Large intestine (tissue), 12 donors: ENCODE data around the gene TMEM47. TPM values are rescaled to one million over a fixed set of nuclear protein-coding genes. Genes with fewer than 3 reads are reported as not detected.
A peak's percentile ranks its signal among the peaks of the same experiment; 100 is the strongest.

Experiments
- DNase-seq, 2 donors: peaks; one replicate each; pipeline versions ENCODE4 v3.0.0 to v3.0.0-alpha.2; 2013
- H3K27ac ChIP-seq: one replicate; pipeline ENCODE4 v1.5.1; 2013; ENCODE audit warnings: low read length
- H3K27me3 ChIP-seq: 2 replicates; pipeline ENCODE4 v1.6.1; 2013; ENCODE audit warnings: low read length; ENCODE audit not compliant: control insufficient read depth, insufficient read depth
- H3K36me3 ChIP-seq: 2 replicates; pipeline ENCODE4 v1.6.1; 2013; ENCODE audit warnings: low read length; ENCODE audit not compliant: control insufficient read depth, insufficient read depth
- H3K4me1 ChIP-seq: one replicate; pipeline ENCODE4 v1.6.1; 2013; ENCODE audit warnings: low read length; ENCODE audit not compliant: control insufficient read depth, insufficient read depth
- H3K4me3 ChIP-seq: one replicate; pipeline ENCODE4 v1.5.1; 2013; ENCODE audit warnings: low read length
- H3K9me3 ChIP-seq: one replicate; pipeline ENCODE4 v1.6.1; 2013; ENCODE audit warnings: mild to moderate bottlenecking, low read depth, low read length, moderate library complexity; ENCODE audit not compliant: control insufficient read depth
- WGBS: methylation state at CpG from one replicate; pipeline ENCODE4 v1.1.5; 2013; ENCODE audit warnings: low lambda C conversion rate; ENCODE audit not compliant: insufficient coverage; 5-methylcytosine and 5-hydroxymethylcytosine counted together
- long read RNA-seq, 11 donors: transcript quantifications; one replicate each; lab custom pipeline, GENCODE V29; 2026
- polyA plus RNA-seq: library from polyadenylated mRNA; unstranded; fragments of 120-200 nt; gene quantifications from one replicate; pipeline ENCODE4 v1.2.1, GENCODE V29; 2013

The TMEM47 gene
- 8.9 TPM for polyA plus RNA-seq
- long read RNA-seq, donor 1, full-length matches to known transcripts = 2 of 2 reads
- long read RNA-seq, donor 1, partial matches to known transcripts = 0 of 2 reads
- long read RNA-seq, donor 1, other reads (novel, unspliced or antisense) = 0 of 2 reads
- long read RNA-seq, donor 2, full-length matches to known transcripts = 1 of 1 reads
- long read RNA-seq, donor 2, partial matches to known transcripts = 0 of 1 reads
- long read RNA-seq, donor 2, other reads (novel, unspliced or antisense) = 0 of 1 reads
- long read RNA-seq, donor 3, full-length matches to known transcripts = 3 of 3 reads
- long read RNA-seq, donor 3, partial matches to known transcripts = 0 of 3 reads
- long read RNA-seq, donor 3, other reads (novel, unspliced or antisense) = 0 of 3 reads
- long read RNA-seq, donor 4 = 0 reads
- long read RNA-seq, donor 5, full-length matches to known transcripts = 2 of 2 reads
- long read RNA-seq, donor 5, partial matches to known transcripts = 0 of 2 reads
- long read RNA-seq, donor 5, other reads (novel, unspliced or antisense) = 0 of 2 reads
- long read RNA-seq, donor 6, full-length matches to known transcripts = 4 of 4 reads
- long read RNA-seq, donor 6, partial matches to known transcripts = 0 of 4 reads
- long read RNA-seq, donor 6, other reads (novel, unspliced or antisense) = 0 of 4 reads
- long read RNA-seq, donor 7, full-length matches to known transcripts = 1 of 1 reads
- long read RNA-seq, donor 7, partial matches to known transcripts = 0 of 1 reads
- long read RNA-seq, donor 7, other reads (novel, unspliced or antisense) = 0 of 1 reads
- long read RNA-seq, donor 8, full-length matches to known transcripts = 2 of 2 reads
- long read RNA-seq, donor 8, partial matches to known transcripts = 0 of 2 reads
- long read RNA-seq, donor 8, other reads (novel, unspliced or antisense) = 0 of 2 reads
- long read RNA-seq, donor 9, full-length matches to known transcripts = 1 of 1 reads
- long read RNA-seq, donor 9, partial matches to known transcripts = 0 of 1 reads
- long read RNA-seq, donor 9, other reads (novel, unspliced or antisense) = 0 of 1 reads
- long read RNA-seq, donor 10, full-length matches to known transcripts = 2 of 2 reads
- long read RNA-seq, donor 10, partial matches to known transcripts = 0 of 2 reads
- long read RNA-seq, donor 10, other reads (novel, unspliced or antisense) = 0 of 2 reads
- long read RNA-seq, donor 11, full-length matches to known transcripts = 1 of 1 reads
- long read RNA-seq, donor 11, partial matches to known transcripts = 0 of 1 reads
- long read RNA-seq, donor 11, other reads (novel, unspliced or antisense) = 0 of 1 reads

GRCh38 chrX:34656842-34657725 lies at the start of gene TMEM47:
TSS of gene TMEM47 (minus strand) at chrX:34657285. CDS start at chrX:34657029, 256 bp downstream.
- H3K36me3 ChIP-seq = no peaks in the 10 kb centered on the region
- H3K4me1 ChIP-seq = no peaks in the 10 kb centered on the region
- H3K27ac ChIP-seq = no peak within 1 kb of the TSS
- H3K9me3 ChIP-seq = no peaks in the 10 kb centered on the region
- H3K4me3 ChIP-seq = peak within 1 kb of the TSS; percentile 35
- peak; percentile 29 to 70 for DNase-seq
- no CpG with 5 or more reads among the region's 100 CpGs for WGBS
- peaks cover 28% of the 10 kb centered on the region for H3K27me3 ChIP-seq

- Histone ChIP-seq H3K36me3 (no peaks in the 10 kb centered on the region), H3K9me3 (no peaks in the 10 kb centered on the region), H3K27ac (no peak overlapping the region), H3K4me3 (no peak overlapping the region), H3K4me1 (no peaks in the 10 kb centered on the region), H3K27me3 (no peaks in the 10 kb centered on the region)
- WGBS = no CpG with 5 or more reads among the region's 2 CpGs
- no peak for DNase-seq
Measured at GRCh38 chrX:34687095-34687494, 30.0 kb upstream of the TMEM47 start.

- H3K27ac ChIP-seq = no peak overlapping the region
- H3K9me3 ChIP-seq = no peaks in the 10 kb centered on the region
- H3K4me1 ChIP-seq = no peaks in the 10 kb centered on the region
- DNase-seq = no peak
- WGBS = no CpG with 5 or more reads among the region's 1 CpG
- no peaks in the 10 kb centered on the region for H3K36me3 ChIP-seq
- H3K27me3 ChIP-seq = peaks cover 26% of the 10 kb centered on the region
- H3K4me3 ChIP-seq = no peak overlapping the region
Measured at GRCh38 chrX:34659575-34659974, 2.5 kb upstream of the TMEM47 start.

GRCh38 chrX:34658326-34658725 lies 1.2 kb upstream of the TMEM47 start:
- DNase-seq = no peak
- Histone ChIP-seq H3K9me3 (no peaks in the 10 kb centered on the region), H3K36me3 (no peaks in the 10 kb centered on the region), H3K4me1 (no peaks in the 10 kb centered on the region), H3K27me3 (peaks cover 28% of the 10 kb centered on the region), H3K4me3 (no peak overlapping the region), H3K27ac (no peak overlapping the region)
- WGBS = 100% methylated on average over 1 of the region's 4 CpGs

GRCh38 chrX:34657726-34658070 lies 613 bp upstream of the TMEM47 start:
- Histone ChIP-seq H3K9me3 (no peaks in the 10 kb centered on the region), H3K4me1 (no peaks in the 10 kb centered on the region), H3K36me3 (no peaks in the 10 kb centered on the region), H3K27me3 (peaks cover 28% of the 10 kb centered on the region), H3K27ac (no peak overlapping the region), H3K4me3 (peak overlapping the region; percentile 21)
- DNase-seq = no peak
- no CpG with 5 or more reads among the region's 13 CpGs for WGBS

GRCh38 chrX:34656467-34656841 lies 631 bp downstream of the TMEM47 start:
- H3K27me3 ChIP-seq = peaks cover 28% of the 10 kb centered on the region
- no peaks in the 10 kb centered on the region for H3K4me1 ChIP-seq
- H3K9me3 ChIP-seq = no peaks in the 10 kb centered on the region
- no peak for DNase-seq
- H3K27ac ChIP-seq = no peak overlapping the region
- no peaks in the 10 kb centered on the region for H3K36me3 ChIP-seq
- WGBS = no CpG with 5 or more reads among the region's 27 CpGs
- H3K4me3 ChIP-seq = peak overlapping the region; percentile 35

- peak in 1 of 2 donors; percentile 14 for DNase-seq
- Histone ChIP-seq H3K27me3 (peaks cover 28% of the 10 kb centered on the region), H3K36me3 (no peaks in the 10 kb centered on the region), H3K27ac (no peak overlapping the region), H3K4me3 (peak overlapping the region; percentile 35), H3K9me3 (no peaks in the 10 kb centered on the region), H3K4me1 (no peaks in the 10 kb centered on the region)
- WGBS = no CpG with 5 or more reads among the region's 25 CpGs
Measured at GRCh38 chrX:34655501-34656455, 1.3 kb downstream of the TMEM47 start.

- H3K9me3 ChIP-seq = no peaks in the 10 kb centered on the region
- H3K36me3 ChIP-seq = no peaks in the 10 kb centered on the region
- WGBS = no CpG with 5 or more reads among the region's 9 CpGs
- peak overlapping the region; percentile 9 for H3K4me3 ChIP-seq
- no peaks in the 10 kb centered on the region for H3K4me1 ChIP-seq
- DNase-seq = no peak
- H3K27me3 ChIP-seq = peaks cover 28% of the 10 kb centered on the region
- H3K27ac ChIP-seq = no peak overlapping the region
Measured at GRCh38 chrX:34654696-34655490, 2.2 kb downstream of the TMEM47 start.
